CD4-positive, alpha-beta T cell (primary cell): ENCODE measurements around the gene PTGDR2. TPM values are rescaled to one million over a fixed set of nuclear protein-coding genes. Genes with fewer than 3 reads are reported as not detected.

Experiments
- ATAC-seq: fragments of 200-7000 bp; cut with Tn5 transposase; one replicate; pipeline ENCODE4 v1.10.0; 2022; ENCODE audit warnings: mild to moderate bottlenecking; ENCODE audit not compliant: poor library complexity
- CTCF ChIA-PET: fragments of 350-600 bp; sonication (Branson Sonifier 250); formaldehyde crosslinking; loops from one replicate; lab custom pipeline; 2021; ENCODE audit warnings: antibody characterized with exemption, inconsistent platforms; lab: Charles Lee
- POLR2A ChIA-PET: fragments of 350-600 bp; sonication (Branson Sonifier 250); formaldehyde crosslinking; loops from one replicate; lab custom pipeline; 2021; ENCODE audit warnings: antibody characterized with exemption, inconsistent platforms; lab: Charles Lee
- DNase-seq, 14 experiments: peaks; one replicate each; pipeline ENCODE4 v3.0.0-alpha.2; 2013 to 2020; ENCODE audit warnings: mixed read lengths in 2 of 14
- H3K27ac ChIP-seq, 2 donors: one replicate each; pipeline versions ENCODE4 v1.5.1 to v1.7.0; 2013; ENCODE audit warnings: low read length in 2 of 2, low read depth in 1 of 2, mild to moderate bottlenecking in 1 of 2
- H3K27me3 ChIP-seq, 2 experiments: 1 replicate in 1 of 2; 2 replicates in 1 of 2; pipeline versions ENCODE4 v1.6.1 to v1.7.0; 2013; ENCODE audit warnings: low read length in 2 of 2, control low read depth in 1 of 2, mild to moderate bottlenecking in 1 of 2, moderate library complexity in 1 of 2; ENCODE audit not compliant: insufficient read depth in 2 of 2, control insufficient read depth in 1 of 2
- H3K36me3 ChIP-seq: one replicate; pipeline ENCODE4 v1.6.1; 2013; ENCODE audit warnings: low read length, control low read depth; ENCODE audit not compliant: insufficient read depth
- H3K4me1 ChIP-seq: one replicate; pipeline ENCODE4 v1.6.1; 2013; ENCODE audit warnings: low read length, control low read depth; ENCODE audit not compliant: insufficient read depth
- H3K4me3 ChIP-seq: one replicate; pipeline ENCODE4 v1.5.1; 2013; ENCODE audit warnings: mild to moderate bottlenecking, low read length, moderate library complexity
- H3K9me3 ChIP-seq, 2 experiments: 1 replicate in 1 of 2; 2 replicates in 1 of 2; pipeline versions ENCODE4 v1.6.1 to v1.7.0; 2013; ENCODE audit warnings: low read length in 2 of 2, mild to moderate bottlenecking in 2 of 2, control low read depth in 1 of 2, moderate library complexity in 1 of 2; ENCODE audit not compliant: control insufficient read depth in 1 of 2, insufficient read depth in 1 of 2
- H3K27ac Mint-ChIP-seq: one replicate; pipeline ENCODE4 v1.8.0; 2020; ENCODE audit warnings: mixed read lengths
- H3K27me3 Mint-ChIP-seq: one replicate; pipeline ENCODE4 v1.8.0; 2021; ENCODE audit warnings: mixed read lengths
- H3K36me3 Mint-ChIP-seq: one replicate; pipeline ENCODE4 v1.8.0; 2021; ENCODE audit warnings: low read depth, mixed read lengths
- H3K4me1 Mint-ChIP-seq: one replicate; pipeline ENCODE4 v1.8.0; 2021; ENCODE audit warnings: low read depth, mixed read lengths
- H3K4me3 Mint-ChIP-seq: one replicate; pipeline ENCODE4 v1.8.0; 2020; ENCODE audit warnings: mild to moderate bottlenecking, mixed read lengths
- H3K9me3 Mint-ChIP-seq: one replicate; pipeline ENCODE4 v1.8.0; 2020; ENCODE audit warnings: mixed read lengths
- intact Hi-C, 2 experiments: fragments of 100-400 bp; cut with DNase I in 1 of 2; cut with micrococcal nuclease in 1 of 2; formaldehyde crosslinking; loops; one replicate each; pipeline versions ENCODE4 v1.15.1 to v1.9.0; 2023 to 2025; cut with DNase I, micrococcal nuclease
- total RNA-seq, 174 experiments: library from RNA in 2 of 174; stranded (reverse) in 2 of 174; gene quantifications; one replicate each; pipeline ENCODE4 v1.2.3 and lab custom pipeline; 2021 to 2026
- TF ChIP-seq, protein P1 (sequence below): fragments of 200-600 bp; IDR thresholded peaks from one replicate; pipeline ENCODE4 v1.8.0; 2022; ENCODE audit warnings: antibody characterized with exemption, mild to moderate bottlenecking

The PTGDR2 gene
- total RNA-seq, 2 experiments from 2014 or later: 0.36 TPM

DNA sequence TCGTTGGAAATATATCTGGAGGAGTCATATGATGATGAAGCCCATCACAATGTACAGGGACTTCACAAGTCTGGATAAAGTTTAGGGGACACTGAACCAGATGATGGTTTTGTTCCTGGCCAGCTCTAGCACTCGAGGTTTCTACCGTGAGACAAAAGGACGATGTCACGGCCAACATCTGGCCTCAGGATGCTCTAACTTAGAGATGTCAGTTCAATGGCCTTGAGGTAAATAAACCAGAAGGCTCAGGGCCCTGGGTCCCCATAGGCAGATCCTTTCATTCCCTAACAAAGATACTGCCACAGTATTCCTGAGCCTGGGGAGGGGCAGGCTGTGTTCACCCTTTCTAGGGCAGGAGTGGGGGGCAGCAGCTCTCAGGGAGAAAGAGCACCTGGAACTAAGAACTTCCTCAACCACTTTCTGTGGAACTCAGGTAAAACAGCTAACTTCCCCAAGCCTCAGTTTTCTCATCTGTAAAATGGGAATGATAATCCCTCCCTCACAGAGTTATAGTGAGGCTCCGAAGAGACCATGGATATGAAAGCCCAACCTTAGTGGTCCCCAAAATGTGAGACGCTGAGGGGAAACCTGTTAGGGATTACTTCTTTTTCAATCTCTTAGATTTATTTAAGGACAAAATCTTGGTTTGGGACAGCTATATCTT lies 52.3 kb downstream of the PTGDR2 start:
- Histone ChIP-seq H3K4me1 (no peaks in the 10 kb centered on the region), H3K27ac (no peak overlapping the region), H3K36me3 (no peaks in the 10 kb centered on the region), H3K4me3 (no peak overlapping the region), H3K27me3 (peaks cover 0 to 4% of the 10 kb centered on the region in 2 experiments), H3K9me3 (no peaks in the 10 kb centered on the region)
- DNase-seq (no peak), ATAC-seq (no peak)
- ChIA-PET CTCF (no interaction called here), POLR2A (no interaction called here)
- H3K36me3 Mint-ChIP-seq: no peaks in the 10 kb centered on the region
- no peaks in the 10 kb centered on the region for H3K9me3 Mint-ChIP-seq
- intact Hi-C loops: no loop called here
- H3K27ac Mint-ChIP-seq: no peak overlapping the region
- TF ChIP-seq, protein P1, sequence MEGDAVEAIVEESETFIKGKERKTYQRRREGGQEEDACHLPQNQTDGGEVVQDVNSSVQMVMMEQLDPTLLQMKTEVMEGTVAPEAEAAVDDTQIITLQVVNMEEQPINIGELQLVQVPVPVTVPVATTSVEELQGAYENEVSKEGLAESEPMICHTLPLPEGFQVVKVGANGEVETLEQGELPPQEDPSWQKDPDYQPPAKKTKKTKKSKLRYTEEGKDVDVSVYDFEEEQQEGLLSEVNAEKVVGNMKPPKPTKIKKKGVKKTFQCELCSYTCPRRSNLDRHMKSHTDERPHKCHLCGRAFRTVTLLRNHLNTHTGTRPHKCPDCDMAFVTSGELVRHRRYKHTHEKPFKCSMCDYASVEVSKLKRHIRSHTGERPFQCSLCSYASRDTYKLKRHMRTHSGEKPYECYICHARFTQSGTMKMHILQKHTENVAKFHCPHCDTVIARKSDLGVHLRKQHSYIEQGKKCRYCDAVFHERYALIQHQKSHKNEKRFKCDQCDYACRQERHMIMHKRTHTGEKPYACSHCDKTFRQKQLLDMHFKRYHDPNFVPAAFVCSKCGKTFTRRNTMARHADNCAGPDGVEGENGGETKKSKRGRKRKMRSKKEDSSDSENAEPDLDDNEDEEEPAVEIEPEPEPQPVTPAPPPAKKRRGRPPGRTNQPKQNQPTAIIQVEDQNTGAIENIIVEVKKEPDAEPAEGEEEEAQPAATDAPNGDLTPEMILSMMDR: no peak
- no peak overlapping the region for H3K4me3 Mint-ChIP-seq
- H3K27me3 Mint-ChIP-seq: peaks cover 17% of the 10 kb centered on the region
- no peaks in the 10 kb centered on the region for H3K4me1 Mint-ChIP-seq

DNA sequence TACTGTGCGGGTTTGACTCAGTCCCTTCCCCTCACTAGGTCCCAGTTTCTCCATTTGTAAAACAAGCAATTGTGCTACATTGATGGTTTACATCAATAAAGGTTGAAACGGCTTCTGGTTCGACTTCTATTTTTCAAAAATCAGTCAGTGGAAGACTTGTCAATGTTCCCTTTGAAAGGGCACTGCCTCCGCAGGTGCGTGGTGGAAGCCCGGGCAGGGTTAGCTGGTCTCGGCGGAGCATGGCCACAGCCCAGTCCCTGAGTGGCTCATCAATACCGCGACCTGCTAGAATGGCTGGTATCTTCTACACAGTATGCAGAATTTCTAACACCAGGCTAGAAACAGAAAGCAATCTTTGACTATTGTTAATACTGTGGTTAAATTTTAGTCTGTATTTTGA lies 54.6 kb downstream of the PTGDR2 start:
- H3K27me3 ChIP-seq: peaks cover 0 to 4% of the 10 kb centered on the region in 2 experiments
- H3K9me3 ChIP-seq: peaks cover 0 to 4% of the 10 kb centered on the region in 2 experiments
- no peaks in the 10 kb centered on the region for H3K4me1 ChIP-seq
- POLR2A ChIA-PET: no interaction called here
- no peak for ATAC-seq
- Mint-ChIP-seq H3K4me1 (no peaks in the 10 kb centered on the region), H3K9me3 (no peaks in the 10 kb centered on the region), H3K27ac (no peak overlapping the region), H3K36me3 (no peaks in the 10 kb centered on the region), H3K27me3 (peaks cover 15% of the 10 kb centered on the region), H3K4me3 (no peak overlapping the region)
- no peak overlapping the region for H3K27ac ChIP-seq
- CTCF ChIA-PET: no interaction called here
- intact Hi-C loops: no loop called here
- TF ChIP-seq, protein P1: no peak
- no peaks in the 10 kb centered on the region for H3K36me3 ChIP-seq
- DNase-seq: no peak
- H3K4me3 ChIP-seq: no peak overlapping the region

Other genes with a start within 250 kb of the PTGDR2 start
- gene MS4A8, start 156.3 kb downstream of the PTGDR2 start, total RNA-seq: not detected
- gene MS4A18, start 131.2 kb downstream of the PTGDR2 start, total RNA-seq: not detected
- not detected for gene MS4A15, start 99.1 kb downstream of the PTGDR2 start, total RNA-seq
- not detected for gene MS4A10, start 70.6 kb downstream of the PTGDR2 start, total RNA-seq
- gene CCDC86, start 13.8 kb downstream of the PTGDR2 start, total RNA-seq: 1 to 10 TPM; 8.0 to 9.0 TPM
- gene ZP1, start 11.6 kb upstream of the PTGDR2 start, total RNA-seq: under 1 TPM in 1 of 2 experiments, not detected in 1; 0.20 TPM
- 10 to 100 TPM; 63.2 to 67.3 TPM for gene PRPF19, start 50.6 kb upstream of the PTGDR2 start, total RNA-seq
- gene TMEM109, start 58.2 kb upstream of the PTGDR2 start, total RNA-seq: 10 to 100 TPM; 27.8 to 32.9 TPM
- not detected for gene TMEM132A, start 68.5 kb upstream of the PTGDR2 start, total RNA-seq
- gene SLC15A3, start 96.2 kb upstream of the PTGDR2 start, total RNA-seq: 10 to 100 TPM; 10.5 to 11.9 TPM
- 100 to 1,000 TPM; 814 to 827 TPM for gene CD6, start 115.7 kb upstream of the PTGDR2 start, total RNA-seq
- gene CD5, start 246.5 kb upstream of the PTGDR2 start, total RNA-seq: 100 to 1,000 TPM; 421 to 423 TPM